Neural progenitor cell (in vitro differentiated cells): Measurements from ENCODE around the gene GPRC5D. TPM values are rescaled to one million over a fixed set of nuclear protein-coding genes. Genes with fewer than 3 reads are reported as not detected.

Experiments
- DNase-seq: peaks from one replicate; pipeline ENCODE4 v3.0.0-alpha.2; 2016; ENCODE audit warnings: low spot score
- H2AFZ ChIP-seq: fragments of 200-600 bp; sonication (generic); replicated peaks from 2 replicates; pipeline ENCODE4 v1.6.1; 2016; ENCODE audit warnings: antibody characterized with exemption
- H3F3A ChIP-seq: fragments of 200-600 bp; sonication (generic); 2 replicates; pipeline ENCODE4 v1.6.1; 2016; ENCODE audit warnings: antibody characterized with exemption, low read depth
- H3K27ac ChIP-seq: fragments of 200-600 bp; sonication (generic); 2 replicates; pipeline ENCODE4 v1.5.1; 2016; ENCODE audit warnings: mild to moderate bottlenecking
- H3K27me3 ChIP-seq: fragments of 200-600 bp; sonication (generic); 2 replicates; pipeline ENCODE4 v1.6.1; 2016; ENCODE audit warnings: mild to moderate bottlenecking, moderate library complexity
- H3K36me3 ChIP-seq: fragments of 200-600 bp; sonication (generic); 2 replicates; pipeline ENCODE4 v1.5.1; 2016
- H3K4me1 ChIP-seq: fragments of 200-600 bp; sonication (generic); 2 replicates; pipeline ENCODE4 v1.6.1; 2016; ENCODE audit warnings: mixed run types
- H3K4me2 ChIP-seq: fragments of 200-600 bp; sonication (generic); 2 replicates; pipeline ENCODE4 v1.6.1; 2016
- H3K4me3 ChIP-seq: fragments of 200-600 bp; sonication (generic); 2 replicates; pipeline ENCODE4 v1.5.1; 2016
- H3K79me2 ChIP-seq: fragments of 200-600 bp; sonication (generic); 2 replicates; pipeline ENCODE4 v1.6.1; 2016; ENCODE audit warnings: low read depth
- H3K9ac ChIP-seq: fragments of 200-600 bp; sonication (generic); 2 replicates; pipeline ENCODE4 v1.6.1; 2016
- H3K9me3 ChIP-seq: fragments of 200-600 bp; sonication (generic); 2 replicates; pipeline ENCODE4 v1.5.1; 2016; ENCODE audit warnings: low read depth
- H4K20me1 ChIP-seq: fragments of 200-600 bp; sonication (generic); 2 replicates; pipeline ENCODE4 v1.6.1; 2016; ENCODE audit warnings: low read depth
- H3K27ac Mint-ChIP-seq: 3 replicates; pipeline ENCODE4 v1.8.0; 2021; ENCODE audit warnings: mixed read lengths
- H3K27me3 Mint-ChIP-seq: 2 replicates; pipeline ENCODE4 v1.8.0; 2022; ENCODE audit warnings: low read depth, mild to moderate bottlenecking, inconsistent platforms, moderate library complexity, mixed read lengths; ENCODE audit not compliant: insufficient read depth
- H3K36me3 Mint-ChIP-seq: 3 replicates; pipeline ENCODE4 v1.8.0; 2021; ENCODE audit warnings: mixed read lengths
- H3K4me1 Mint-ChIP-seq: 3 replicates; pipeline ENCODE4 v1.8.0; 2021; ENCODE audit warnings: mixed read lengths
- H3K4me3 Mint-ChIP-seq: 3 replicates; pipeline ENCODE4 v1.8.0; 2021; ENCODE audit warnings: mild to moderate bottlenecking, moderate library complexity, mixed read lengths
- H3K9me3 Mint-ChIP-seq: 3 replicates; pipeline ENCODE4 v1.8.0; 2020; ENCODE audit warnings: mixed read lengths
- CTCF ChIP-seq: fragments of 200-600 bp; sonication (generic); IDR thresholded peaks from 2 replicates; pipeline ENCODE4 v1.5.1; 2017; ENCODE audit warnings: antibody characterized with exemption, mild to moderate bottlenecking
- EZH2 ChIP-seq: fragments of 200-600 bp; sonication (generic); IDR thresholded peaks from 2 replicates; pipeline ENCODE4 v1.6.1; 2017; ENCODE audit warnings: antibody characterized with exemption, mild to moderate bottlenecking, moderate library complexity
- EZH2phosphoT487 ChIP-seq: fragments of 200-600 bp; sonication (generic); IDR thresholded peaks from 2 replicates; pipeline ENCODE4 v1.6.1; 2017; ENCODE audit warnings: antibody characterized with exemption
- total RNA-seq: library from RNA; depleted of rRNA; stranded (reverse); fragments of >200 nt; gene quantifications from 2 replicates; pipeline ENCODE4 v1.2.3, GENCODE V29; 2015; ENCODE audit warnings: low replicate concordance

The GPRC5D gene
- total RNA-seq, 1 donor from 2014 or later = not detected

- Histone ChIP-seq H3K4me1 (peaks cover 3% of the 10 kb centered on the region), H3K4me2 (no peak overlapping the region), H3F3A (peaks cover 8% of the 10 kb centered on the region), H3K27ac (no peak overlapping the region), H4K20me1 (no peaks in the 10 kb centered on the region), H3K9ac (no peak overlapping the region), H3K9me3 (no peaks in the 10 kb centered on the region), H3K27me3 (no peaks in the 10 kb centered on the region), H3K4me3 (no peak overlapping the region), H3K36me3 (no peaks in the 10 kb centered on the region), H3K79me2 (no peaks in the 10 kb centered on the region), H2AFZ (no peak overlapping the region)
- H3K27me3 Mint-ChIP-seq = peaks cover 3% of the 10 kb centered on the region
- H3K27ac Mint-ChIP-seq = no peak overlapping the region
- peaks cover 29% of the 10 kb centered on the region for H3K4me1 Mint-ChIP-seq
- H3K4me3 Mint-ChIP-seq = no peak overlapping the region
- peaks cover 9% of the 10 kb centered on the region for H3K36me3 Mint-ChIP-seq
- no peaks in the 10 kb centered on the region for H3K9me3 Mint-ChIP-seq
- DNase-seq = no peak
- TF ChIP-seq CTCF (no peak), EZH2phosphoT487 (no peak), EZH2 (no peak)
Measured at GRCh38 chr12:12996209-12996608, 44.2 kb upstream of the GPRC5D start.

- H3K27ac ChIP-seq = no peak overlapping the region
- H3K36me3 ChIP-seq = no peaks in the 10 kb centered on the region
- Mint-ChIP-seq H3K9me3 (no peaks in the 10 kb centered on the region), H3K4me3 (no peak overlapping the region), H3K27me3 (no peaks in the 10 kb centered on the region), H3K4me1 (peaks cover 32% of the 10 kb centered on the region), H3K27ac (no peak overlapping the region), H3K36me3 (peaks cover 8% of the 10 kb centered on the region)
- no peaks in the 10 kb centered on the region for H3K9me3 ChIP-seq
- H3K4me1 ChIP-seq = peaks cover 13% of the 10 kb centered on the region
- no peaks in the 10 kb centered on the region for H3F3A ChIP-seq
- H3K79me2 ChIP-seq = no peaks in the 10 kb centered on the region
- no peak for DNase-seq
- no peaks in the 10 kb centered on the region for H3K27me3 ChIP-seq
- no peak overlapping the region for H3K4me3 ChIP-seq
- no peak overlapping the region for H3K9ac ChIP-seq
- H4K20me1 ChIP-seq = no peaks in the 10 kb centered on the region
- no peak overlapping the region for H2AFZ ChIP-seq
- H3K4me2 ChIP-seq = no peak overlapping the region
- no peak for TF ChIP-seq CTCF
- no peak for TF ChIP-seq EZH2phosphoT487
- no peak for TF ChIP-seq EZH2
Measured at GRCh38 chr12:12995088-12995487, 43.1 kb upstream of the GPRC5D start.

GRCh38 chr12:12993367-12993766 is 41.4 kb upstream of the GPRC5D start:
- H3K4me1 ChIP-seq = peaks cover 13% of the 10 kb centered on the region
- no peaks in the 10 kb centered on the region for H3K79me2 ChIP-seq
- H3F3A ChIP-seq = no peaks in the 10 kb centered on the region
- no peak for TF ChIP-seq EZH2
- no peak for TF ChIP-seq CTCF
- TF ChIP-seq EZH2phosphoT487 = no peak
- Mint-ChIP-seq H3K9me3 (no peaks in the 10 kb centered on the region), H3K36me3 (peaks cover 8% of the 10 kb centered on the region), H3K27ac (peak overlapping the region; percentile 55), H3K27me3 (no peaks in the 10 kb centered on the region), H3K4me3 (no peak overlapping the region), H3K4me1 (peaks cover 19% of the 10 kb centered on the region)
- H3K9me3 ChIP-seq = no peaks in the 10 kb centered on the region
- no peaks in the 10 kb centered on the region for H3K36me3 ChIP-seq
- H3K4me2 ChIP-seq = no peak overlapping the region
- H3K4me3 ChIP-seq = no peak overlapping the region
- no peak overlapping the region for H3K9ac ChIP-seq
- no peaks in the 10 kb centered on the region for H3K27me3 ChIP-seq
- no peak overlapping the region for H3K27ac ChIP-seq
- no peak for DNase-seq
- no peak overlapping the region for H2AFZ ChIP-seq
- H4K20me1 ChIP-seq = no peaks in the 10 kb centered on the region
